OCI-LY7 (cell line): ENCODE data around the gene GPC1.

ENCODE experiments used
- EZH2phosphoT487 ChIP-seq: fragments of 200-600 bp; sonication (generic); IDR thresholded peaks from 2 replicates; pipeline ENCODE4 v1.6.1; 2018; ENCODE audit warnings: low read depth, borderline replicate concordance, mild to moderate bottlenecking, mixed run types, antibody characterized with exemption, low read length, moderate library complexity, mixed read lengths
- TF ChIP-seq, protein P1 (sequence below): fragments of 200-600 bp; sonication (generic); conservative IDR thresholded peaks from 2 replicates; pipeline ENCODE4 v1.5.1; 2014; ENCODE audit warnings: mild to moderate bottlenecking, antibody characterized with exemption, low read length, moderate library complexity, mixed read lengths

DNA sequence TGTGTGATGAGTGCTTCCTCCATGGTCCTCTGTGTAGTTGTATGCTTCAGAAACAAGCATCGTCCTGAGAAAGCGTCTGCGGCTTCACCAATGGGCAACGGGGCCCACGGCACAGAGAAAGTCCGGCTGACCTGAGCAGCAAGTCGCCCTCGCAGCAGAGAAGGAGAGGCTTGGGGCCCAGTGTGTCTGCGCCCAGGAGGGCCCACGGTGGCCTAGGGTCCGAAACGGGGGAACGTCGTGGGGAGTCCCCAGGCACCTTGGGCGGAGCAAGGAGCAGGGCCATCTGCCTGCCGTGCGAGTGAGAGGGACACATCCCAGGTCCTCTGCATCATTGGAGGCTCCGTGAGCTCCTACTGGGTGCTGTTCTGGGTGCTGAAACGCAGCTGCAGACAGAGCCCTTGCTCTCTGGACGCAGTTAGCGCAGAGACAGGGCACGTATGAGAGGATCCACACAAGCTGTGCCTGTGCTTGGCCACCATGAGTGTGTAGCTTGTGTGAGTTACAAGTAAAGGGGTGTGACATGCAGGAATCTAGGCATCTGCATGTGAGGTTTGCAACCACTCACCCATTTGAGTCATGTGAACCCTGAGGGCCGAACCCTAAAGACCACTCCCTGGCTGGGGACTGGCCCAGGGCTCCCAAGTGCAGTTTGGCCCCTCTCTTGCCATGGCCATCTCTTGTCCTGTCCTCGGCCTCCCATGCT, 10.6 kb downstream of the GPC1 start:
- TF ChIP-seq, protein P1, sequence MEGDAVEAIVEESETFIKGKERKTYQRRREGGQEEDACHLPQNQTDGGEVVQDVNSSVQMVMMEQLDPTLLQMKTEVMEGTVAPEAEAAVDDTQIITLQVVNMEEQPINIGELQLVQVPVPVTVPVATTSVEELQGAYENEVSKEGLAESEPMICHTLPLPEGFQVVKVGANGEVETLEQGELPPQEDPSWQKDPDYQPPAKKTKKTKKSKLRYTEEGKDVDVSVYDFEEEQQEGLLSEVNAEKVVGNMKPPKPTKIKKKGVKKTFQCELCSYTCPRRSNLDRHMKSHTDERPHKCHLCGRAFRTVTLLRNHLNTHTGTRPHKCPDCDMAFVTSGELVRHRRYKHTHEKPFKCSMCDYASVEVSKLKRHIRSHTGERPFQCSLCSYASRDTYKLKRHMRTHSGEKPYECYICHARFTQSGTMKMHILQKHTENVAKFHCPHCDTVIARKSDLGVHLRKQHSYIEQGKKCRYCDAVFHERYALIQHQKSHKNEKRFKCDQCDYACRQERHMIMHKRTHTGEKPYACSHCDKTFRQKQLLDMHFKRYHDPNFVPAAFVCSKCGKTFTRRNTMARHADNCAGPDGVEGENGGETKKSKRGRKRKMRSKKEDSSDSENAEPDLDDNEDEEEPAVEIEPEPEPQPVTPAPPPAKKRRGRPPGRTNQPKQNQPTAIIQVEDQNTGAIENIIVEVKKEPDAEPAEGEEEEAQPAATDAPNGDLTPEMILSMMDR = no peak
- TF ChIP-seq EZH2phosphoT487 = no peak
